COLO668 (cell line): ENCODE measurements around the gene COG6.

Experiments
- DNase-seq: peaks from one replicate; lab custom pipeline; 2025; ENCODE audit not compliant: unreplicated experiment; lab: John Stamatoyannopoulos, UW

COG6 gene

GRCh38 chr13:39655569-39656324, at the start of gene COG6:
TSS of gene COG6 (plus strand) at chr13:39655662. CDS start at chr13:39655727, 65 bp downstream.
- DNase-seq, result peak; percentile 97

- no peak for DNase-seq
Observed at GRCh38 chr13:39605677-39606320, 49.7 kb upstream of the COG6 start.

- DNase-seq, result no peak
Observed at GRCh38 chr13:39607876-39608275, 47.6 kb upstream of the COG6 start.

DNA sequence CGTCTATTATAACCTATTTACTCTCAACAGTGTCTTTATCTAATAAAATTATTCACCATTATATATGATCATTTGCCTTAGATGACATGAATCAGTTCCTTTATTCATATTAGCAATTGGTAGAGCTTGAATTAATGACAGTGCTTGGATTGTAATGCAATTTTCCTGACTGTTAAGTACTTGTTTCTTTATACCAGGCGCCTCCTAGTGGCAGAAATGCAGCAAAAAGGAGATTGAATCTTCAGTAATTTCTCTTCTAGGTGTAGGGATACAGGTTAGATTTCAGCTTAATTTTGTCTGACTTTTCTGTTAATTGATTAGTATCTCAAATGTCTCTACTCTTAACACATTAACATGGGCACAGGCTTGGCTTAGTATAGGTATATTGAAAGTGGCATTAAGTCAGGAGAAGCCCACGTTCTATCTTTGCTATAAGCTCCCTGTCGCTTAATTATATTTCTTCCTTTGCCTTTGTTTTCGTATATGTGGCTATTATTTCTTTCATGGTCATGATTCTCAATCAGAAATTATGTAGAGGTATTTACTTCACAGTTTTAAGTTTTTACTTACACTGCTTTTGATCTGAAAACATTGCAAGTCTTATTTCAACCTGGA, 43.3 kb upstream of the COG6 start:
- peak; percentile 87 for DNase-seq

GRCh38 chr13:39616087-39616694, 39.3 kb upstream of the COG6 start:
- peak; percentile 78 for DNase-seq

- DNase-seq, result no peak
Observed at GRCh38 chr13:39618561-39618960, 36.9 kb upstream of the COG6 start.

DNA sequence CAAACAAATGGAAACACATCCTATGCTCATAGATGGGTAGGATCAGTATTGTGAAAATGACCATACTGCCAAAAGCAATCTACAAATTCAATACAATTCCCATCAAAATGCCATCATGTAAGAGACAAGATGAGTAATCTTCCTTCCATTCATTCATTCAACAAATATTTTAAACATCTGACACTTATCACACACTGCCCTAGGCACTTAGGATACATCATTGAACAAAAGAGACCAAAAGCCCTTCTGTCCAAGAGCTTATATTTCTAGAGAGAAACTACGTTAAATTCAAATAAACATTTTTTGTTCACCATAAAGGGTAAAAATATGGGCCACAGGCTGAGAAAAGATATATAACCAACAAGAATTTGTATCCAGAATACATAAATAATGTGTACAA, 32.0 kb upstream of the COG6 start:
- DNase-seq, result no peak

DNA sequence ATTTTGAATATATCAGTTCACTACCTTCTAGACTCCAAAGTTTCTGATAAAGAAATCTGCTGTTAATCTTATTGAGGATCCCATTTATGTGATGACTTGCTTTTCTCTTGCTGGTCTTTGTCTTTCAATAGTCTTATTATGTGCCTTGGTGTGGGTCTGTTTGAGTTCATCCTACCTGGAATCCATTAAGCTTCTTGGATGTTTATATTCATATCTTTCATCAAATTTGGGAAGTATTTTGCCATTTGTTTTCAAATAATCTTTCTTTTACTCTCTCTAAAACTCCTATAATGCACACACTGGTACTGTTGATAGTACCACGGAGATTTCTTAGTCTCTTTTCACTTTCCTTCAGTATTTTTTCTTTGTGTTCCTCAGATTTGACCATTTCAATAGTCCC, 24.2 kb upstream of the COG6 start:
- DNase-seq, result no peak

GRCh38 chr13:39632994-39633393, 22.5 kb upstream of the COG6 start:
- DNase-seq, result no peak

DNA sequence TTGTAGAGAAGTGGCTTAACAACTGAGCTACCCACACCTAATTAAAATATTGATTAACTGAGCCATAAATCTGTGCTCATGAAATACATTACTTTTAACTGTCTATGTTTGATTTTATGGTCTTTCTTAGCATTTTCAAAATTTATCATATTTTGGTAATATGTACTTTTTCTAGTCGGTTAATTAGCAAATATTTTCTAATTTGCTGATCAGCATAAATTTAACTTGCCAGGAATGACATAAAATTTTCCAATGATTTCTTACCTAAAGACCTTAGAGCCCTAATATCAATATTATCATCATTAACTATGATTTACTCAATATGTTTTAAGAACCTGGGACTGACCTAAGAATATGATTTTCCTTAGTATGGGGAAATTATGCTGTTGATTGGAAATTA, 19.9 kb upstream of the COG6 start:
- no peak for DNase-seq

DNA sequence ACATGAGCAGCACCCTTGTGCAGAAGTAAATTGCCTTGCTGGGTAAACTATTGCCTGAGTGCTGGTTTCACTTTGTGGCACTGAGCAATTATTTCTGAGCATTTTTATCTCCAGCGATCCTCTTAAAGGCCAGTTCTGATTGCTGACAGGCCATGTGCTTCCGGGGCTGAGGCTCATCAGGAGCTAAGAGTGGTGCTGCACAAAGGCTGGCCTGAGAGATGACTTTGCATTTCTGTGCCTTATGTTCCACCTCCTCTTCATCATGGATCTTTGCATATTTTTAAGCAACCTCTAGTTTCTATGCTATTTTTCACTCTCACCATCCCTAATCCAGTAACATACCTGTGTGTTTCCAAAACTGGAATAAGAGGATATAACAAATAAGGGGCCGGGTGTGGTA, 17.6 kb upstream of the COG6 start:
- DNase-seq, result no peak

DNA sequence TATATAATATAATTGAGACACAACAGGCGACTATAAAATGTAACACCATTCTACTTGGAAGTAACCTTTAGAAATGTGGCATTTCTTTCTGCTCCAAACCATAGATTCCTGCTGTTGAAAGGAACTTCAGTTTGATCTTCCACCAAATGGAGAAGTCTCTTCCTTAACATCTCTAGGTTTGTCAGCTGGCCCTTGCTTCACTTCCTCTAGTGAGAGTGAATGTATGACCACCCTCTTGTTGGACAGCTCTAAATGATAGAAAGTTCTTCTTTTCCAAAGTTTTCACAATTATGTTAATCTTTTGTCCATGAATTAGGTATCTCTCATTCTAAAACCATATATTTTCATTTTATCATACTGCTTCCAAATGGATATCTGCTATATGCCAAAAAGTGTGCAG, 13.8 kb upstream of the COG6 start:
- DNase-seq, result no peak

DNA sequence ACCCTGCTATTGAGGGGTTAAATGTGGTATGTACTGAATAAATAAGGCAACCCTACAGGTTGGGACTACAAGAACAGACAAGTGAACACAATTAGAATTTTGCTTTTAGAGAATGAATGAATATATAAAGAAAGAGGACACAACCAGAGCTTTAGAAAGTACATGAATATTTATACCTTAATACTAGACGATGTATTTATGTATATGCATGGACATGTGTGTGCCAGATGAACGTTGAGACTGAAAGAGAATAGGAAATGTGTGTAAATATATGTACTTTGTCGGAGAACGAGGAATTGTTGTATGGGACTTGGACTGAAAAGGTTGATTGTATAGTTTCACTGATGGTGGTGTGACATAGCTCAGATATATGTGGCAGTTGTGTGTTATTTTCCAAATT, 9.3 kb upstream of the COG6 start:
- no peak for DNase-seq

DNA sequence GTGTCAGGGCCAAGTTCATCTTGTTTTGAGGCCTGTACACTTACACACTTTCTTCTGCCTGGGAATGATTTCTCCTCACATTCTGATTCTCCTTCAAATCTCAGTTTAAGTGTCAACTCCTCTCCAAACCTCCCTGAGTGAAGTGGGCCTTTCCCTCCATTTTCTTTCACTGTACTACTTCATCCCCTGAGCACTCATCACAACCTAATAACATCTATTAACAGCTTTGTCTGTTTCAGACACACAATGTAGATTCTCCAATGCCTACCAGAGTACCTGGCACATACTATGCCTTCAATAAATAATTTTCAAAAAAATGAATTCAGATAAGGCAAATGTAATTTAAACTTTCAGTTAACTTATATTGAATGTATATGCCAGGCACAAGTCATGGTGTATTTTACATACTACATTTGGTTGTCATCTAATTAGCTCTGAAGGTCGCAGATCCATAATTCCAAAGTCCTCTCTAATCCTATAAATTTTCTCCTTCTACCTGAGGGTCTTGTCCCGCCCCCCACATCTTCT, 357 bp upstream of the COG6 start:
- no peak for DNase-seq

DNA sequence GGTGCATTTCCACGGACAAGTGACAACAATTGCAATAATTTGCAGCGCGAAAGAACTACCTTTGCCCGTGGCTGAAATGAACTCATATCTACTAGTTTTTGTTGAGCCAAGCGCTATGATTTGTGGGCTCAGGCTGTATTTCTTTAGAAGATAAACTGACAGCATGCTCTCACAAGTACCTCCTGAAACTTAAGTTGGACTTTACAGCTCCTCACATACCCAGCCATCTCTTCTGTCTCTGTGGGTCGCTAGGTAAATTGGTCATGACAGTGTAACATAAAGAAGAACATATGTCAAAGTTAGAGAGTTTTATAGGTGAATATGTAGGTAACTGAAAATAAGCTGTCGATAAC, 839 bp downstream of the COG6 start:
- no peak for DNase-seq

DNA sequence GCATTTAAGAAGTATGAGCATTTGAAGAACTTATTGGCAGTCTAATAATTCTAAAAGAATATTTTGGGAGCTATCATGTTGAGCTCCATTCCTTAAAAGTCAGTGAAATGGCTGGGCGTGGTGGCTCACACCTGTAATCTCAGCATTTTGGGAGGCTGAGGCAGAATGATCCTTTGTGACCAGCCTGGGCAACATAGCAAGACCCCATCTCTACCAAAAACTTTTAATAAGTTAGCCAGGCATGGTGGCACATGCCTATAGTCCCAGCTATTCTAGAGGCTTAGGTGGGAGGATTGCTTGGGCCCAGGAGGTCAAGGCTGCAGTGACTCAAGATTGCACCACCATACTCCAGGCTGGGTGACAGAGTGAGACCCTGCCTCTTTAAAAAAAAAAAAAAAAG, 8.0 kb downstream of the COG6 start:
- no peak for DNase-seq

GRCh38 chr13:39663958-39664357, 8.5 kb downstream of the COG6 start:
- no peak for DNase-seq

- no peak for DNase-seq
Observed at GRCh38 chr13:39665763-39666162, 10.3 kb downstream of the COG6 start.

GRCh38 chr13:39670445-39670844, 15.0 kb downstream of the COG6 start:
- no peak for DNase-seq

GRCh38 chr13:39672378-39673132, 17.1 kb downstream of the COG6 start:
- DNase-seq, result no peak

GRCh38 chr13:39675904-39676303, 20.4 kb downstream of the COG6 start:
- no peak for DNase-seq
